HG02798 (cell line): Measurements from ENCODE around the gene ATG101.
"Not testable (repeated sequence)": the region's sequence is repeated elsewhere in the genome, so short reads cannot be mapped to it uniquely, and the experiment has no call there.

Source experiments
- ATAC-seq: cut with Tn5 transposase; IDR thresholded peaks from one replicate; pipeline ENCODE4 v1.9.1; 2021; ENCODE audit warnings: mild to moderate bottlenecking; ENCODE audit not compliant: unreplicated experiment, poor library complexity

The ATG101 gene

GRCh38 chr12:52091061-52091460 lies 21.3 kb downstream of the ATG101 start:
- no peak for ATAC-seq

- ATAC-seq, result no peak
Observed at GRCh38 chr12:52091869-52092268, 22.1 kb downstream of the ATG101 start.

DNA sequence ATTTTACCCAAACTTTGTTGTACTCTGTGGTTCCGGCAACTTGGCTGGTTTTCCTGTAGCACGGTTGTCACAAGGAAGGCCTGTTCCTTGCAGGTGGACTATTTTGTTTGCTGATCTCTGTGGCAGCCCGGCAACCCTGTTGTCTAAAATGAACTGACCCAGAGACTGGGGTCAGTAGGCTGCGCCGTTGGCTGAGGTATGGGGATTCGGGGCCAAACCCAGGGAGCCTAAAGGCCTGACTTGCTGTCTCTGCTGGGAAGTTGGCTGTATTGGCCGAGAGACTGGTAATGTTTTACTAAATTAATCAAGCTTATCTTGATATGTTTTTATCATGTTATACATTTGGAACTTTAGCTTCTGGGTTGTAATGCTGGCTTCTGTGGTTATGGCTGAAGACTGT lies 23.6 kb downstream of the ATG101 start:
- no peak for ATAC-seq

- no peak for ATAC-seq
Observed at GRCh38 chr12:52096332-52097044, 26.7 kb downstream of the ATG101 start.

DNA sequence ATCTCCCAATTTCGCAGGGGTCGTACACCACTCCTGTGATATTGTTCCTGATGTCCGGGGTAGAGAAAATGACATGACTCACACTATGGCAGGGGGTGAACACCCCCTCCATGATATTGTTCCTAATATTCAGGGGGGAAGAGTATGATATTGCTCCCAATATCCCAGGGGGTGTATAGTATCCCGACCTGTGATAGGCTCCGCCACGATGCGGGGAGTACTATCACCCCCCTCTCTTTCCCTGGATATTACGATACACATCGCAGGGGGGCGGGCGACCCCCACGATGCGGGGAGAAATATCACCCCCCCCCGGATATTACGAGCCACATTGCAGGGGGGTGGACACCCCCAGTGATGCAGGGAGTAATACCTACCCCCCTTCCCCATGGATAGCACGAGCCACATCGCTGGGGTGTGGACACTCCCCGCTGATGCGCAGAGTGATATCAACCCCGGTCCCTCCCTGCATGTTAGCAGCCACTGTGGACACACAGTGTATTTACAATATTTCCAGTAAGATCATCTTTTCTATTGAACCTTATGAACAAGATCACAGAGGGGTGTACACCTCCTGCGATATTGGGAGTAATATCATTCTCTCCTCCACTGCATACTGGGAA lies 27.4 kb downstream of the ATG101 start:
- no peak for ATAC-seq

DNA sequence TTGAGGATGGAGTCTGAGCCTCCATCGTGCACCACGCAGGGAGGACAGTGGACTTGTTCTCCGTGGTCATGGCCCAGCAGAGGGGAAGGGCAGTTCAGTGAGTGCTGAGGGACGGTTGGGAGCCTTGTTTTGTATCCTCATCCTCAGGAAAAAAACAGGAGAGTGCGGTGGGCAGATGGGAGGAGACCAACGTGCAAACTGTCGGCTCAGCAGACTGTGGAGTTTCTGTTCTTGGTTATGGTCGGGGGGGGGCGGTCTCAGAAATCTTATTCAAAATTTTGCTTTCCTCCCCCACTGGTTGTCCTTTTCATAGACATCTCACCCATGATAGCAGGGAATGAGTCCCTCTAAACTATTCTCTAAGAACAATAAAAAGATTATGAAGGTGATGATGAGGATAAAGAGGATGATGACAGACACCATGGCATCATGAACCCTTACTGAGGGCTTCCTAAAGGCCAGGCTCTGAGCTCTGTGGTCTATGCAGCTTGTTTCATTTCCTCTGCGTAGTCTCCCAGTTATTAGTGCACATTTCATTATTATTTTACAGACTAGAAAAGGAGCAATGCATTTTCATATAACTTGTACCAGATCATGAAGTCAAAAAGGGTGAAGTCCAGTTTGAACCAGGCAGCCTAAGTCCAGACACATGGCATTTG lies 34.8 kb downstream of the ATG101 start:
- ATAC-seq, result not testable (repeated sequence)

DNA sequence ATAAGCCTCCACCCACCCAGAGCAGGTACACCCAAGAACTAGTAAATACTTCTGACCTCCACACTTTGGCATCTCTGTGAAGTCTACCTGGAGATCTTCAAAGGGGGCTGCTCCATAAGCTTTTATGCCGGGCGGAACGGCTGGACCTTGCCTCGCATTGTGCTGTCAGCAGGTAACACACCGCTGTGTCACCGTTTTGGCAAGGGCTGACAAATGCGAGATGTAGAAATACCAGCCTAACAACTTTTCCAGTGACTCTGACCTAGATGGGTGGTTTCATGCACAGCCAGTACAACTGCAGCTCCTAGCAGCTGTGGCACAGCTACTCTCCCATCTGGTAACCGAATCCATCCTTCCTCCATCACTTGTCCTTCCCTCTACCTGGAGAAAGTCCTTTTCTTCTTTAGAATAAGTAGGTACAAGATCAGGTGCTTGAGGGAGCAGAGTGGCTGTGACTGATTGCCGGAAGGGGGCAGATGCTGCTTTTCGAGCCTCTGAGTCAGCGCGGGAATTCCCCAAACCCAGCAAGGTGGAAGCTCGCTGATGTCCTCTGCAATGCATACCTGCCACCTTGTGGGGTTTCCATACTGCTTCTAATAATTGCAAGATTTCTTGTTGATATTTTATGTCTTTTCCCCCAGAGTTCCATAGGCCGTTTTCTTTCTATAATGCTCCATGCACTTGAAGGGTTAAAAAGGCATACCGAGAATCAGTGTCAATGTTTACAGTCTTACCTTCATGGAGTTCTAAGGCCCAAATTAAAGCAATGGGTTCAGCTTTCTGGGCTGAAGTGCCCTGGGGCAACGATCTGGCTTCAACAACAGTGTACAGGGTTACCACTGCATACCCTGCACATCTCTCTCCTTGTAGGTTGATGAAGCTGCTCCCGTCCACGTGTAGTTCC lies 46.7 kb downstream of the ATG101 start:
- ATAC-seq, result not testable (repeated sequence)

DNA sequence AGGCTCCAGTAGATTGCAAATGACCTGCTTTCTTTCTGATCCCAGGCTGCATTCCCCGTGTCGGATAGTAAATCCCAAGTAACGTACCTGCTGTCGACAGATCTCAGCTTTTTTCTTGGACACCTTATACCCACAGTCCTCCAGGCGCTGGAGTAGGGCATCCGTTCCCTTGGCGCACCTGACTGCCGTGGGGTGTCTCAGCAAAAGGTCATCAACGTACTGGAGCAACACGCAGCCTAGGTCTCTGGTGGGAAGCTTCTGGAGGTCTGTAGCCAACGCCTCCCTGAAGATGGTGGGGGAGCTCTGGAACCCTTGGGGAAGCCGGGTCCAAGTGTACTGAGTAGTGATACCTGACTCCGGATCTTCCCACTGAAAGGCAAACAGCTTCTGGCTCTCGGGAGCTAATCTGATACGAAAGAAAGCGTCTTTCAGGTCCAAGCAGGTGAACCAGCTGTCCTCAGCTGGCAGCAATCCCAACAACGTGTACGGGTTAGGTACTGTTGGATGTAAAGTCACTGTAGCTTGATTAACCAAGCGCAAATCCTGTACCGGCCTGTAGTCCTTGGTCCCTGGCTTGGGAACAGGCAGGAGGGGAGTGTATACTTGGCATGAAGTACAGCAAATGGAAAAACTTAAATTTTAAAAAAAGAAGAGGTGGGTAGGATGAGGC lies 48.2 kb downstream of the ATG101 start:
- not testable (repeated sequence) for ATAC-seq

DNA sequence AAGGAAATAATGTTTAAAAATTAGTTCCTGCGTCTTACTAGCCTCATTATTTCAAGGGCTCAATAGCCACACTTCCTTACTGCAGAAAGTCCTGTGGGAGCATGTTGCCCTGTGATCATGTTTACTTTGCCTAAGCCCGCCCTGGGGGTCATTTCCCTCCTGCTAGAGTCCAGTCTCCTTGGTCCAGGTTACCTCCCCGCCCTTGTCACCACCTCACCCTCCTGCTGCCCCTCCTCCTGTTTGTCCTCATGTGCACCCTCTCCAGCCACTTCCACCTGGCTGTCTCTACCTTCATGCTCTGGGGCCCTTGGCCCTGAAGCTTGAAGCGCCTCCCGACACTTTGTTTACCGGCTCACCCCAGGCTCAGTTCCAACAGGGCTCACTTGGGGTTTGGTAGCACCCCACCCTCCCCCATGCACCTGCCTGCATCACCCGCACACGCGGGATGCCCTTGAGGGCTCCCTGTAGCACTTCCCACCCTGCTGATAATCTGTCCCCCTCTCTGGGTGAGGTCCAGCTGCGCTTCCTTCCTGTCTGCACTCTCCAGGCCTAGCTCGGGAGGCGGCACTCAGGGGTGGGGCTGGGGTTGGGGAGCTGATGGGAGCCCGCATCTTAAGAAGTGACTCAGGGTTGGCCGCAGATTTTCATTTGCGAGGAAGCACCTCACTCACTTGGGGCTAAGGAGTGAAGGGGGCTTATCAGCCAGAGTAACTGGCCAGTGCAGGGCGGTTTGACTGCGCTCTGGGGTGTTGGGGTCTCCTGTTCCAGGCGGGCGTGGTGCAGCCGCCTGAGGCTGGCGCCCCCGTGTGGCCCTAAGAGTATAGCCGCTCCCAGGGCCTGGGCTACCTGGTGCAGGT lies 49.8 kb downstream of the ATG101 start:
- no peak for ATAC-seq

- ATAC-seq, result no peak
Observed at GRCh38 chr12:52120951-52121823, 51.4 kb downstream of the ATG101 start.

GRCh38 chr12:52121824-52122539 lies 52.2 kb downstream of the ATG101 start:
- ATAC-seq, result no peak

- no peak for ATAC-seq
Observed at GRCh38 chr12:52122540-52122871, 52.7 kb downstream of the ATG101 start.

DNA sequence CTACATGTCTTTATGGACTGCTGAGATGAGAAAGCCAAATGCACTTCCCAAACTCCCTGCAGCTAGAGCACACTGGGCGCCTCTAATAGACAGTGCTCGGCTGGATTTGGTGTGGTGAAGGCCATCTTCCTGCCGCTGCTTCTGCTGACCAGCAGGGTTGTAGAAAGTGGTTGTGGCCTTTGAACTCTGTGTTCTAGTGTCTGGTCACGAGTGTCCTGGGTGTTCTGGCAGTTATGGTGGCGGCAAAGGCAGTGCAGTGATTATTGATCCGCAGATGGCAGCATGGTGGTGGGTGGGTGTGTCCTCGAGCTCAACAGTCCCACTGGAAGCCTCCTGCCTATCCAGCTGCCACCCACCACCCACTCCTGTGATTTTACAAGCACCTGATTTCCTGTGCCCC lies 53.1 kb downstream of the ATG101 start:
- no peak for ATAC-seq

DNA sequence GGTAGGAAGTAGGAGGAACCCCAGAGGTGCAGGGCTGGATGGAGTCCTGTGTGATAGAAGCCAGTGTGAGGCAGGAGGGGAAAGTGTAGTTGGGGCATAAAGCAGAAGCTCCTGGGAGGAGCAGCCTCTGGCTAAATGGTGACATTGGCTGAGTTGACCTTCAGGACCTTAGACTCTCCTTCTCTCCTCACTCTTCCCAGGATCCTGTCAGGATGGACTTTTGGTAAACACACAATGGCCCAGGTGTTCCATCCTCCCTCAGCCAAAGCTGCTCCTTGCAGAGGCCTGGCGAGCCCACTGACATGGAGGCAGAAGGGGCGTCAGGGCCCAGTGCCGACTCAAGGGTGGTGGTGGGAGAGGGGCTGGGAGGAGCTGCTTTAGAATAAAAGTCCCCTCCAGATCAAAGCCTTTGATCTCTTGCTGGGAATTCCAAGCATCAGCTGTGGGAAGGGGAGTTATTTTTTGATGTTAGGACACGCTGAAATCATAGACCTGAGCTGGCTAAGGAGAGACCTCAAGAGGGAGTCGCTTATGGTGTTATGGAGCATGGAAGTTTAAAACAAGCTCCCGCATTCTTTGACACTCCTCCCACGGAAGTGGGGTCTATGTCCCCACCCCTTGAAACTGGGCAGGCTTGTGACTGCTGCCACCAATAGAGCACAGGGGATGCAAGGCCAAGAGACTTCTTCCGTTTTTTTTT lies 53.9 kb downstream of the ATG101 start:
- no peak for ATAC-seq

DNA sequence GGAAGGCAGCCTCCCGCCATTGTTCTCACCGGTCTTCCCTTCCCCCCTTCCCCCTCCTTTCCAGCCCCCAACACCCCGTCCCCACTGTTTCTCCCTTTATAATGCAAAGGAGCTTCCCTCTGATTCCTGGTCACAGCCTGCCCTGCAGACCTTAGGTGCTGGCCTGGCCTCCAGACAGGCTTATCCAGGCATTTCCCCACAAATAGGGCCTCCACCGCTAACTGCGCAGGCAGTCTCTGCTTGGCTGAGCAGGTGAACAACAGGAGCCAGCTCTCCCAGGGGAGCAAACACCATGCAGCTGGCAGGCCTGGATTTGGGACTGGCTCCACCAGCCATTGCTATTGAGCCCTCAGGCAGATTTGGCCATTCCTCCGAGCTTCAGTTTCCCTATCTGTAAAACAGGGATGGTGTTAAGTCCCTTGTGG lies 55.7 kb downstream of the ATG101 start:
- no peak for ATAC-seq

DNA sequence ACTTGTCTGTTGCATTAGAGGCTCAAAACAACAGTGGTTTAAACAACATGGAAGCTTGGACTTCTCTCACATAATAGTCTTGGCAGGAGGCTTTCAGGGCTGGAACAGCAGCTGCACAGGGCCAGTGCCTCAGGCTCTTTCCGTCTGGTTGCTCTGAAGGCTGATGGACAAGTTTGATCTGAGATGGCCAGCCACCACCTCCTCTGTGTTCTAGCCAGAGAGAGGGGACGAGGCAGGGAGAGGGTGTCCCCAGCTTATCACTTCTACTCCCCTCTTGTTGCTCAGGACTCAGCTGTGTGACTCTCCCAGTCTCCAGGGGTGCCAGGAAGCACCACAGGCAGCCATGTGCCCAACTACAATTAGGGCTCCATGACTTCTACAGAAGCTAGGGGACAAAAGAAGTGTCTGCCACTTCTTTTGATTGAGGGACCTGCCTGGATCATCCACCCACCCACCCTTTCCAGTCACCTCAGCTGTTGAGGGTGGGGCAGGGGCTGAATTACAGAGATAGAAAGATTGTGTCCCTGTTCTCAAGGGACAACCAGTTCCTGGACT lies 56.3 kb downstream of the ATG101 start:
- ATAC-seq, result no peak
